Activated CD8-positive, alpha-beta memory T cell treated with anti-CD3 and anti-CD28 coated beads, Interleukin-2, amount 50 U/mL, for 4 hours (primary cell): ENCODE data around the gene DDR2.
"Not testable (repeated sequence)": the region's sequence is repeated elsewhere in the genome, so short reads cannot be mapped to it uniquely, and the experiment has no call there.

Experiments used
- DNase-seq: peaks from one replicate; pipeline ENCODE4 v3.0.0-alpha.2; 2020

The DDR2 gene

GRCh38 chr1:162632217-162632666 lies at the start of gene DDR2:
TSS of gene DDR2 (plus strand) at chr1:162632464. CDS start at chr1:162719064, 86,600 bp downstream.
- no peak for DNase-seq

GRCh38 chr1:162582901-162583300 lies 49.4 kb upstream of the DDR2 start:
- DNase-seq, result not testable (repeated sequence)

- not testable (repeated sequence) for DNase-seq
Measured at GRCh38 chr1:162585101-162585500, 47.2 kb upstream of the DDR2 start.

GRCh38 chr1:162587347-162587746 lies 44.9 kb upstream of the DDR2 start:
- DNase-seq, result no peak

GRCh38 chr1:162587761-162588260 lies 44.5 kb upstream of the DDR2 start:
- no peak for DNase-seq

GRCh38 chr1:162590101-162590500 lies 42.2 kb upstream of the DDR2 start:
- no peak for DNase-seq

- DNase-seq, result no peak
Measured at GRCh38 chr1:162590686-162591085, 41.6 kb upstream of the DDR2 start.

GRCh38 chr1:162596514-162597170 lies 35.6 kb upstream of the DDR2 start:
- no peak for DNase-seq

GRCh38 chr1:162599451-162599850 lies 32.8 kb upstream of the DDR2 start:
- DNase-seq, result no peak

- DNase-seq, result not testable (repeated sequence)
Measured at GRCh38 chr1:162603117-162603516, 29.1 kb upstream of the DDR2 start.

GRCh38 chr1:162605225-162605927 lies 26.9 kb upstream of the DDR2 start:
- DNase-seq, result no peak

- DNase-seq, result no peak
Measured at GRCh38 chr1:162609306-162609705, 23.0 kb upstream of the DDR2 start.

GRCh38 chr1:162612606-162613400 lies 19.5 kb upstream of the DDR2 start:
- DNase-seq, result no peak

GRCh38 chr1:162616848-162617247 lies 15.4 kb upstream of the DDR2 start:
- no peak for DNase-seq

- no peak for DNase-seq
Measured at GRCh38 chr1:162617513-162617912, 14.8 kb upstream of the DDR2 start.

GRCh38 chr1:162619076-162619475 lies 13.2 kb upstream of the DDR2 start:
- DNase-seq, result no peak

GRCh38 chr1:162621256-162621655 lies 11.0 kb upstream of the DDR2 start:
- no peak for DNase-seq

GRCh38 chr1:162625679-162626078 lies 6.6 kb upstream of the DDR2 start:
- no peak for DNase-seq

GRCh38 chr1:162626094-162626493 lies 6.2 kb upstream of the DDR2 start:
- no peak for DNase-seq

- no peak for DNase-seq
Measured at GRCh38 chr1:162626761-162627160, 5.5 kb upstream of the DDR2 start.

GRCh38 chr1:162627662-162628296 lies 4.5 kb upstream of the DDR2 start:
- DNase-seq, result no peak

GRCh38 chr1:162629077-162629627 lies 3.1 kb upstream of the DDR2 start:
- DNase-seq, result no peak

- DNase-seq, result no peak
Measured at GRCh38 chr1:162629651-162630050, 2.6 kb upstream of the DDR2 start.
